ENCODE data around the gene CCL17. TPM values are rescaled to one million over a fixed set of nuclear protein-coding genes. Genes with fewer than 3 reads are reported as not detected.

Gene CCL17
- total RNA-seq, 6 experiments from 2014 or later: not detected

DNA sequence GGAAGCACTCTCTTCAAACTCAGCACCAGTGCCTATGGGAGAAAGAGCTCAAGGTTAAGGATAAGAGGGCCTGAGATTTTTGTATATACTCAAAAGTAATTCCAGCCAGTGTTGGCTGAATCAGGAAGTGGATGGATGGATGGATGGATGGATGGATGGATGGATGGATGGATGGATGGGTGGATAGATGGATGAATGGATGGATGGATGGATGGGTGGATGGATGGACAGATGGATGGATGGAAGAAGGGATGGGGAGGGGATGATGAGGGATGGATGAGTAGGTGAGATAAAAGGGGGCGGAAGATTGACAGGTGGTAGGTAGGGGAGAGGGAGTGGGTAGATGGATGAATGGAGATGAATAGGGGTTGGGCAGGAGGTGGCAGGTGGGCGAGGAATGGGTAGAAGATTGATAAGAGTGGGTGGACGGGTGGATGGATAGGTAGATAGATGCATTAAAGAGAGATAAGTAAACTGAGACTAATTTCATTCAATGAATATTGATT is 28.2 kb upstream of the CCL17 start:
- peaks cover 36% of the 10 kb centered on the region for H3K27me3 Mint-ChIP-seq (ENCODE audit: insufficient read depth)
- TF ChIP-seq, protein P1, sequence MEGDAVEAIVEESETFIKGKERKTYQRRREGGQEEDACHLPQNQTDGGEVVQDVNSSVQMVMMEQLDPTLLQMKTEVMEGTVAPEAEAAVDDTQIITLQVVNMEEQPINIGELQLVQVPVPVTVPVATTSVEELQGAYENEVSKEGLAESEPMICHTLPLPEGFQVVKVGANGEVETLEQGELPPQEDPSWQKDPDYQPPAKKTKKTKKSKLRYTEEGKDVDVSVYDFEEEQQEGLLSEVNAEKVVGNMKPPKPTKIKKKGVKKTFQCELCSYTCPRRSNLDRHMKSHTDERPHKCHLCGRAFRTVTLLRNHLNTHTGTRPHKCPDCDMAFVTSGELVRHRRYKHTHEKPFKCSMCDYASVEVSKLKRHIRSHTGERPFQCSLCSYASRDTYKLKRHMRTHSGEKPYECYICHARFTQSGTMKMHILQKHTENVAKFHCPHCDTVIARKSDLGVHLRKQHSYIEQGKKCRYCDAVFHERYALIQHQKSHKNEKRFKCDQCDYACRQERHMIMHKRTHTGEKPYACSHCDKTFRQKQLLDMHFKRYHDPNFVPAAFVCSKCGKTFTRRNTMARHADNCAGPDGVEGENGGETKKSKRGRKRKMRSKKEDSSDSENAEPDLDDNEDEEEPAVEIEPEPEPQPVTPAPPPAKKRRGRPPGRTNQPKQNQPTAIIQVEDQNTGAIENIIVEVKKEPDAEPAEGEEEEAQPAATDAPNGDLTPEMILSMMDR (IDR thresholded peaks at IDR 0.05): no peak
- H3K27ac Mint-ChIP-seq: no peak overlapping the region
- H3K9me3 Mint-ChIP-seq: no peaks in the 10 kb centered on the region
- no peak for DNase-seq
- no peak overlapping the region for H3K4me3 Mint-ChIP-seq
- H3K4me1 Mint-ChIP-seq (ENCODE audit: low read depth): peaks cover 10% of the 10 kb centered on the region
- no peaks in the 10 kb centered on the region for H3K36me3 Mint-ChIP-seq (ENCODE audit: low read depth)

DNA sequence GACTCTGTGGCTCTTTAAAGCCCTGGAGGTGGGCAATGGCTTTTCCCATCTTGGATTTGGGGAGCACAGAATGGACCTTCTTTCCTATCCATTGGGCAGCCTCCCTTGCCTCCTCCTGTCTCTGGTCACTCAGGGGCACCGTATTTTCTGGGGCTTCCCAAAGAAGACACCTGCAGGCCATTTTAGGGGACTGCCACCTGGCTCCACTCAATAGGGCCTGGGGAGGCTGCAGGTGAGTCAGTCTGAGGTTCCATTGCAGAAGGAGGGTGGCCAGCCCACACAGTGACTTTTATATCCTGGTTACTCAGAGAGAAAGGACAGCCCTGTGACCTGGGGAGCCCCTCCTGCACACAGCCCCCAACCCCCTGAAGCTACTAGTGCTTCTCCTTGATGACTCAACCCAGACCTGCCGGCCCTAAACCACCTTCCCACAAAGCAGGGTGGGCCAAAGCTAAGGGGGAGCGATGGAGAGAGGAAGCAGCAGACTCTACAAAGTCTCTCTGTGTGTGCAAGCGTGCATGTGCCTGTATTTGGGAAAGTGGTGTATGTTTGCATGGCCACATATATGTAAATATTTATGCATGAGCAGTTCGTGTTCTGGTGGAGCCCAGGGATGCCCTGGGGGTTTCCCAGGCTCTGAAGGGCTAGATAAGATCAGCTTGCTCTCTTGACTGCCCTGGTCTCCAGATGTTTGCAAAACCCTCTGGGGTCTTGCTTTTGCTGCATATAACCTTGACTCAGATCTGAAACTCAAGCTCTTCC is 27.3 kb upstream of the CCL17 start:
- Mint-ChIP-seq H3K9me3 (no peaks in the 10 kb centered on the region), H3K27me3 (ENCODE audit: insufficient read depth) (peaks cover 28% of the 10 kb centered on the region), H3K27ac (no peak overlapping the region), H3K4me1 (ENCODE audit: low read depth) (peaks cover 10% of the 10 kb centered on the region), H3K36me3 (ENCODE audit: low read depth) (no peaks in the 10 kb centered on the region), H3K4me3 (no peak overlapping the region)
- TF ChIP-seq, protein P1 (IDR thresholded peaks at IDR 0.05): no peak
- DNase-seq: no peak

DNA sequence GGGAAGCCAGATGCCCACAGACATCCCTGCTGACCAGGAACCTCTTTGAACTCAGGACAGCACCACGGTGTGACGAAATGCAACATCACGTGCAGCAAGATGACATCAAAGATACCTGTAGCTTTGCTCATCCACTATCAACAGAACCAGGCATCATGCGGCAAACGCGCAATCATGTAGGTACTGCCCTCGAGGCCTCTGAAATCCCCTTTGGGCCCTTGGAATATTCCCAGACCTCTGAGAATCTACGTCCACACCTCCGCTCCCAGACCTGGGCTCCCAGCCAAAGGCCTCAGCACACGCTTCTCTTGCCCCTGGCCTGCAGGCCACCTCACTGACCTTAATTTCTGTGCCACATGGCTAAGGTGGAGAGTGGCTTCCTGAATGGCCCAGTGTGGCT is 25.0 kb upstream of the CCL17 start:
- no peak for DNase-seq
- no peak overlapping the region for H3K27ac Mint-ChIP-seq
- H3K4me3 Mint-ChIP-seq: no peak overlapping the region
- peaks cover 13% of the 10 kb centered on the region for H3K27me3 Mint-ChIP-seq (ENCODE audit: insufficient read depth)
- no peaks in the 10 kb centered on the region for H3K36me3 Mint-ChIP-seq (ENCODE audit: low read depth)
- TF ChIP-seq, protein P1 (IDR thresholded peaks at IDR 0.05): no peak
- no peaks in the 10 kb centered on the region for H3K9me3 Mint-ChIP-seq
- peaks cover 10% of the 10 kb centered on the region for H3K4me1 Mint-ChIP-seq (ENCODE audit: low read depth)

DNA sequence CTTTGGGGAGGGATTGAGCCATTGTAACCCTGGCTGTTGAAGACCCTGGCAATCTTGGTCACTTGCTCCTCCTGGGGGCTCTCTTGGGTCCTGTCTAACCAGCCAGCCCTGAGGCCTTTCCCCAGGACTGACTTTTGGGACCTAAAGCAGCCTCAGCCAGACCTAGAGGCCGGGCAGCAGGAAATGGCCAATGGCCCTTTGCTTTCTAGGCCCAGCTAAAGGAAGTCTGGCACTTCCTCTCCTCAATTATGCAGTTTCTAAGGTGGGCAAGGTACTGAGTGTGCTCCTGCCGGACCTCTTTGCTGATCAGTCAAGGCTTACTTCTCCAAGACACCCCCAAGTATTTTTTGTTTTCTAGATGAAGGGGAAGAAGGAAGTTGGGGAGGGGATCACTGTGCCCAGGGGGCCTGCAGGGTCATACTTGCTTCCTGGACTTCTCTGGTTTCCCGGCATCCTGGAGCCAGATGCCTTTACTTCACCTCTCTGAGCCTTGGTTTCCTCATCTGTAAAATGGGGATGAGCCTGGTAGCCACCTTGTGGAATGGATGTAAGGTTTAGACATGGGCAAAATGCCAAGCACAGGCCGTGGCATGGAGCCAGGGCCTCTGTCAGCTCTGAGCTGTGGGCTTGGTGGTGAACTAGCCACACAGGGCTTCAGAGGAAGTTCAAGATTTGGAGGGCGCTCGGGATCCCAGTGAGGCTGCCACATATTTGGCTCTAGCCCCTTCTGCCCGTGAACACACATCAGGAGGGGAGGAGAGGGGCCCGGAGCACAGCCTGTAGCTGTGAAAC is 23.7 kb upstream of the CCL17 start:
- TF ChIP-seq, protein P1 (IDR thresholded peaks at IDR 0.05): no peak
- peak; percentile 3 for DNase-seq
- no peaks in the 10 kb centered on the region for H3K36me3 Mint-ChIP-seq (ENCODE audit: low read depth)
- no peaks in the 10 kb centered on the region for H3K9me3 Mint-ChIP-seq
- H3K4me1 Mint-ChIP-seq (ENCODE audit: low read depth): peaks cover 10% of the 10 kb centered on the region
- peaks cover 12% of the 10 kb centered on the region for H3K27me3 Mint-ChIP-seq (ENCODE audit: insufficient read depth)
- no peak overlapping the region for H3K4me3 Mint-ChIP-seq
- H3K27ac Mint-ChIP-seq: no peak overlapping the region

DNA sequence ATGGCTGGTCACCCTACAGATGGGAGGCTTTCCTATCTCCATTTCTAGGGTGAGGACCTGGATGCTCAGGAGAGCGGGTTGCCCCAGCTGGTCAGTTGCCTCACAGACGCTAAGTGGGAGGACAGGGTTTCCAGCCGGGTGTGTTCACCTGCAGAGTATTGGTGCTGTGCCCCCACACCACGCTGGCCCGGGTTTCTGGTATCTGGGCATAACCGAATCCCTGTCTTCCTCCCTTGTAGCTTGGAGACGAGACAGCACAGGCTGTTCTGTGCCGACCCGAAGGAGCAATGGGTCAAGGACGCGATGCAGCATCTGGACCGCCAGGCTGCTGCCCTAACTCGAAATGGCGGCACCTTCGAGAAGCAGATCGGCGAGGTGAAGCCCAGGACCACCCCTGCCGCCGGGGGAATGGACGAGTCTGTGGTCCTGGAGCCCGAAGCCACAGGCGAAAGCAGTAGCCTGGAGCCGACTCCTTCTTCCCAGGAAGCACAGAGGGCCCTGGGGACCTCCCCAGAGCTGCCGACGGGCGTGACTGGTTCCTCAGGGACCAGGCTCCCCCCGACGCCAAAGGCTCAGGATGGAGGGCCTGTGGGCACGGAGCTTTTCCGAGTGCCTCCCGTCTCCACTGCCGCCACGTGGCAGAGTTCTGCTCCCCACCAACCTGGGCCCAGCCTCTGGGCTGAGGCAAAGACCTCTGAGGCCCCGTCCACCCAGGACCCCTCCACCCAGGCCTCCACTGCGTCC is 22.6 kb upstream of the CCL17 start:
- H3K27ac Mint-ChIP-seq: no peak overlapping the region

More for the DNA sequence above, 22.6 kb upstream of the CCL17 start:
- H3K4me1 Mint-ChIP-seq (ENCODE audit: low read depth): peaks cover 10% of the 10 kb centered on the region
- peaks cover 19% of the 10 kb centered on the region for H3K27me3 Mint-ChIP-seq (ENCODE audit: insufficient read depth)
- TF ChIP-seq, protein P1 (IDR thresholded peaks at IDR 0.05): no peak
- no peaks in the 10 kb centered on the region for H3K9me3 Mint-ChIP-seq
- DNase-seq: no peak
- no peak overlapping the region for H3K4me3 Mint-ChIP-seq
- H3K36me3 Mint-ChIP-seq (ENCODE audit: low read depth): no peaks in the 10 kb centered on the region
